GM19193 (cell line): ENCODE measurements around the gene GSTO2.
A peak's percentile ranks its signal among the peaks of the same experiment; 100 is the strongest.

Experiments
- POLR2A ChIP-seq: IDR thresholded peaks from 4 replicates; pipeline ENCODE4 v1.6.1; 2011; ENCODE audit not compliant: insufficient read depth, insufficient read length; ENCODE audit errors: extremely low read depth

GSTO2 gene

GRCh38 chr10:104334561-104334960 is 65.6 kb downstream of the GSTO2 start:
- TF ChIP-seq POLR2A = no peak

GRCh38 chr10:104334965-104335650 is 66.1 kb downstream of the GSTO2 start:
- no peak for TF ChIP-seq POLR2A

GRCh38 chr10:104336821-104337467 is 68.0 kb downstream of the GSTO2 start:
- no peak for TF ChIP-seq POLR2A

- no peak for TF ChIP-seq POLR2A
Measured at GRCh38 chr10:104337521-104337984, 68.6 kb downstream of the GSTO2 start.

- peak; percentile 86 for TF ChIP-seq POLR2A
Measured at GRCh38 chr10:104337985-104338735, 69.2 kb downstream of the GSTO2 start, which contains the start of gene ITPRIP. ITPRIP (minus strand) TSS chr10:104338465; CDS start chr10:104316051, 22,414 bp downstream.

- no peak for TF ChIP-seq POLR2A
Measured at GRCh38 chr10:104339469-104340110, 70.6 kb downstream of the GSTO2 start.

- TF ChIP-seq POLR2A = no peak
Measured at GRCh38 chr10:104340111-104340526, 71.1 kb downstream of the GSTO2 start.

GRCh38 chr10:104340641-104341040 is 71.7 kb downstream of the GSTO2 start:
- TF ChIP-seq POLR2A = no peak

- TF ChIP-seq POLR2A = no peak
Measured at GRCh38 chr10:104342941-104343411, 74.0 kb downstream of the GSTO2 start.

- no peak for TF ChIP-seq POLR2A
Measured at GRCh38 chr10:104344219-104344618, 75.2 kb downstream of the GSTO2 start.

- no peak for TF ChIP-seq POLR2A
Measured at GRCh38 chr10:104345515-104345914, 76.5 kb downstream of the GSTO2 start.

GRCh38 chr10:104345941-104346340 is 77.0 kb downstream of the GSTO2 start:
- TF ChIP-seq POLR2A = no peak

- no peak for TF ChIP-seq POLR2A
Measured at GRCh38 chr10:104347295-104348045, 78.5 kb downstream of the GSTO2 start.

- TF ChIP-seq POLR2A = no peak
Measured at GRCh38 chr10:104348601-104349000, 79.6 kb downstream of the GSTO2 start.
